ENCODE results near the gene TES. TPM values are rescaled to one million over a fixed set of nuclear protein-coding genes. Genes with fewer than 3 reads are reported as not detected.

TES gene, protein sequence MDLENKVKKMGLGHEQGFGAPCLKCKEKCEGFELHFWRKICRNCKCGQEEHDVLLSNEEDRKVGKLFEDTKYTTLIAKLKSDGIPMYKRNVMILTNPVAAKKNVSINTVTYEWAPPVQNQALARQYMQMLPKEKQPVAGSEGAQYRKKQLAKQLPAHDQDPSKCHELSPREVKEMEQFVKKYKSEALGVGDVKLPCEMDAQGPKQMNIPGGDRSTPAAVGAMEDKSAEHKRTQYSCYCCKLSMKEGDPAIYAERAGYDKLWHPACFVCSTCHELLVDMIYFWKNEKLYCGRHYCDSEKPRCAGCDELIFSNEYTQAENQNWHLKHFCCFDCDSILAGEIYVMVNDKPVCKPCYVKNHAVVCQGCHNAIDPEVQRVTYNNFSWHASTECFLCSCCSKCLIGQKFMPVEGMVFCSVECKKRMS
- 59.9 to 86.8 TPM (median 70.0 TPM) in 5 replicates for total RNA-seq (2022; extraction: Qiagen RNA extraction)

DNA sequence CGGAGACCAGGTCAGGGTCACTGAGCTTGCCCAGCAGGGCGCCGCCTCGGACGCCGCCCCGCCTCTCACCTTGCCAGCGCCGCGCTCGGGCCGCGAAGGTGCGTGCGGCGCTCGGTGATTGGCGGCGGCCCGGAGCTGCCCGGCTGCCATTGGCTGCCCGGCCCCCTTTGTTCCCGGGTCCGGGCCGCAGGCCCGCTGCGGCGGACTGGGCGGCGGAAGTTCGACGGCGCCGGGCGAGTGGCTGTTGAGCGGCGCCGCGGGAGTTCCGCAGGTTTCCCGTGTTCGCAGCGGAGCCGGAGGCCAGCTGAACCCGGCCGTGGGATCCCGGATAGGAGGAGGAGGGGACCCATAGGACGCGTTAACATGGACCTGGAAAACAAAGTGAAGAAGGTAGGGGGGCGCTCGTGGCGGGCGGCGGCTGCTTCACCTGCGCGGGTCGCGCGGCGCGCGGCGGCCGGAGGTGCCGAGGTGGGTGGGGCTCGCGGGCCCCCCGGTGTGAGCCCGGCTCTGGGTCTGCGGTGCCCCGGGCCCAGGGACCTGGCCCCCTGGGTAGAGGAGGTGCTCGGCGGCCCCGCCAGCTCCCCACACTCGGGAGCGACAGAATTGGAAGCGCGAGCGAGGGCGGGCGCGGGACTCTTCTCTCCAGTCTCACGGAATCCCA, at the start of gene TES:
TSS of gene TES (plus strand) at position 195 of the 661 bp plus-strand sequence. CDS start at position 364, 169 bp downstream.

Other genes with a start within 250 kb of the TES start
- 0.01 to 0.07 TPM (median 0.07 TPM) in 3 of 5 replicates, not detected in the others for gene TFEC, start 179.8 kb upstream of the TES start, total RNA-seq (2022; extraction: Qiagen RNA extraction)